HG02798 (cell line): ENCODE results near the gene TRIOBP.
"Not testable (repeated sequence)": the region's sequence is repeated elsewhere in the genome, so short reads cannot be mapped to it uniquely, and the experiment has no call there.

Experiments used
- ATAC-seq: cut with Tn5 transposase; IDR thresholded peaks from one replicate; pipeline ENCODE4 v1.9.1; 2021; ENCODE audit warnings: mild to moderate bottlenecking; ENCODE audit not compliant: unreplicated experiment, poor library complexity

Gene TRIOBP

DNA sequence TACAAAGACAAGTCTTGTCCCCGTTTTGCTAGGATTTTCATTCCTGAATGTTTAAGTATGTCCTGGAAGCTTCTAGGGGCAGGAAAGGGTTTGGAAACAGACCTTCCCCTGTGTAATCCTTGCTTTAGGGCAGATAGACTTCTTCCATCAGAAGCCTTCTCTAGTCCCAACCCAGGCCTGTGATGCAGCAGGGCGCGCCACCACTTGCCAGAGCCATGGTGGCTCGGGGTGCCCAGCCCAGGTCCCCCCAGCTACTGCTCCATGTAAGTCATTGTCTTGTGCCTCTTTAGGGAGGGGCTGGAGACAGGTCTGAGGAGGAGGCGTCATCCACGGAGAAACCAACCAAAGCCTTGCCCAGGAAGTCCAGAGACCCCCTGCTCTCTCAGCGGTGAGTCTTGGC is 6.4 kb upstream of the TRIOBP start:
- no peak for ATAC-seq

DNA sequence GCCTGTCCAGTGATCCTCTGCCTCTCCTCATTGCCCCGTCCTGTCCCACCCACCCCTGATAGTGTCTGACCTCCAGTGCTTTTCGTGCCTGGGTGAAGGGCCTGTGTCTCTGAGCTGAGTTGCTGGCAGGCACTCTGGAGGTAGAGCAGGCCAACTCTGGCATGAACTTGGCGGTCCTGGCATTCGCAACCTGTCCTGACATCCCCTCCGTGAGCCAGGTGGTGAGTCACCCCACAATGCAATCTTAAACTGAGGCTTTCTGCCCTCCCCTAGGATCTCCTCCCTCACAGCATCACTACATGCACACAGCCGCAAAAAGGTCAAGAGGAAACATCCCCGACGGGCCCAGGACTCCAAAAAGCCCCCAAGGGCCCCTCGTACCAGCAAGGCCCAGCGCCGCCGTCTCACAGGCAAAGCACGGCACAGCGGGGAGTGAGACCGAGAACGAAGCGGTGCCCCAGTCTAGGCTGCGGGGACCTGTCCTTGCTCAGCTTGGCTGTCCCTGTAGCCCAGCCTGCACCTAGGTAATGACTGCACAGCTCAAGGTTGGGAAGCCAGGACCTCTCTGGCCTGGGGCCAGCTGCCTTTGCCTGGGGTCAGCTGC is 5.8 kb upstream of the TRIOBP start:
- ATAC-seq: no peak

DNA sequence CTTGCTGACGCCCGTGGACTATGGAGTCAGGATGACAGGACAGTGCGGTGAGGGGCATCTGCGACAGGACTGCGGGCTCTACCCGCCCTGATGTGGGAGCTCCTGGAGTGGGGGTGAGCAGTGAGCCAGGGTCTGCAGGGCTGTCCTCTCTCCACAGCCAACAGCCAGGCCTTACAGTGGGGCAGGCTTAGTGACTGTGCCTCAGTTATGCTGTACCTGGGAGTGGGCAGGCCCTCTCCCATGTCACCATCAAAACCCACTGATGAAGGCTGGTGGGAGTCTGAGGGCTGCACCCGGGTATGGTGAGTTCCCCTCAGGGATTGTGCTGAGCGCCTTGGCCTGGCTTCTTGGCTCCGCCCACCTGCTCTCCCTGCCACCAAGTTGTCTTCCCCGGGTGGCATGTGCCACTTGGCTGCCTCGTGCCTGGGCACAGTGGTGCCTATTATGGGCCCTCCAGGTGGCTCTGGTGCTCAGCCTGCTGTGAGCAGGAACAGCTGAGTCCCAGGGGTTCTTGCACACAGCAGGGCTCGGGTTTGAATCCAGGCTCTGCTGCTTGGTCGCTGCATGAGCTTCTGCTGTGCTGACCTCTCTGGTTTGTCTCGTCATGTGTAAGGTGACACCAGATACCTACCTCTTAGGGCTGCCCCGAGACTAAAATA is 4.1 kb upstream of the TRIOBP start:
- no peak for ATAC-seq

DNA sequence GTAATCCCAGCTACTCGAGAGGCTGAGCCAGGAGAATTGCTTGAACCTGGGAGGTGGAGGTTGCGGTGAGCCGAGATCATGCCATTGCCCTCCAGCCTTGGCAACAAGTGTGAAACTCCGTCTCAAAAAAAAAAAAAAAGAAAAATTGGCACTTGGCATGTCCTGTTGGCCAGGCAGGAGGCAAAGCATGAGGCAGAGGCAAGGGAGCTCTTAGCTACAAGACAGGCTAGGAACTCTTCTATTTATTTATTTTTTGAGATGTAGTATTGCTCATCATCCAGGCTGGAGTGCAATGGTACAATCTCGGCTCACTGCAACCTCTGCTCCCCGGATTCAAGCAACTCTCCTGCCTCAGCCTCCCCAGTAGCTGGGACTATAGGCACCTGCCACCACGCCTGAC is 2.7 kb upstream of the TRIOBP start:
- ATAC-seq: not testable (repeated sequence)

DNA sequence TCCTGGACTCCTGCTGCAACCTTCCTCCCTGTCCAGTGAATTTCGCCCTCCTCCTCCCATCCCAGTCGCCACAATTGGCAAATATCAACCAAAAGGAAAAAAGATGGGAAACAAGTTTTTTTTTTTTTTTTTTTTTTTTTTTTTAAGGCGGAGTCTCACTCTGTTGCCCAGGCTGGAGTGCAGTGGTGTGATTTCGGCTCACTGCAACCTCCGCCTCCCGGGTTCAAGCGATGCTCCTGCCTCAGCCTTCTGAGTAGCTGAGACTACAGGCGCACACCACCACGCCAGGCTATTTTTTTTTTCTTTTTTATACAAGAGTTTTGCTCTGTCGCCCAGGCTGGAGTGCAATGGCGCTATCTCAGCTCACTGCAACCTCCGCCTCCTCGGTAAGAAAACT is 590 bp upstream of the TRIOBP start:
- ATAC-seq: not testable (repeated sequence)

DNA sequence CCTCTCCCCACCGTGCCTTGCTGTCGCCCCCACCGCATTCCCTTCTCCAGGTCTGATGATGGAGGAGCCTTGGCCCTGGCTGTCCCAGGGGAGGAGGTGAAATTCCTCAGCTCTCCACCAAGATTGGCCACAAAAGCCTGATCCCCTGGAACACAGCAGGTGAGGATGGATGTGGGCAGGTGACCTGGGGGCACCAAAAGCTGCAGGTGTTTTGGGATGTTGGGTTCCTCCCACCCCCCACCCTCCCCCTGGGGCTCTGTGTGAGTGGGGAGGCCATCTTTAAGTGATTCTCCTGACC is 639 bp downstream of the TRIOBP start:
- no peak for ATAC-seq

DNA sequence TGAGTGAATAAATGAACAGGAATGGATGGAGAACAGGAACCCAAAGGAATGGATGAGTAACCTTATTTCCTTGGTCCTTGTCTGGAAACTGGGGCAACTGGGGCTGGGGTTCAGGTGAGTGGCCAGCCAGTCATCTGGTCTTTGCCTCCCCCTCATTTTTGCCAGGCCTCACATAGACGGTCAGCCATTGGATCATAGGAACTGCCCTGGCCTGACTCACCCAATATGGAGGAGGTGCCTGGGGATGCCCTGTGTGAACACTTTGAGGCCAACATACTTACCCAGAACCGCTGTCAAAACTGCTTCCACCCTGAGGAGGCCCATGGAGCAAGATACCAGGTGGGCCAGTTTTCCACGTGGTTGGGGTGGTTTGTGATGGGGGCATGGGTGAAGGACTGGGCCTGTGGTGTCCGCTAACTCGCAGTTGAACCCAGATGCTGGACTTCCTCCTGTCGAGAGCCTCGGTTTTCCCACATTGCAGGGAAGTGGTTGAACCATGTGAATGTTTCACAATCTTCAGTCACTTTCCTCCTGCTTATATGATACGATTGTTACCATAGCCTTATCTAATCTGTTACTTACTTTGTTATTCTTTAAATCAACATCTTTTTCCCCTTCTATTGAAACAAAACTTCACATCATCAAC is 4.4 kb downstream of the TRIOBP start:
- no peak for ATAC-seq

DNA sequence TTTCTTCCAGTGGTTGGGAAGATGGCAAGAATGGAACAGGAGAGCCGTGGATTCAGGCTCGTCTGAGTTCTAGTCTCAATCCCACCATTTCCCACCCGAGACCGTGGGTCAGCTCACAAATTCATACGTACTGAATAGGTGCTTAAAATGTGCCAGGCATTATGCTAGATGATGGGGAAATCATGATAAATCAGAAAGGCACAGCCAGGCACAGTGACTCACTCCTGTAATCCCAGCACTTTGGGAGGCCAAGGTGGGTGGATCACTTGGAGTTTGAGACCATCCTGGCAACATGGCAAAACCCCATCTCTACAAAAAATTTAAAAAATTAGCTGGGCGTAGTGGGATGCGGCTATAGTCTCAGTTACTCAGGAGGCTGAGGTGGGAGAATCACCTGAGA is 7.1 kb downstream of the TRIOBP start:
- ATAC-seq: no peak

DNA sequence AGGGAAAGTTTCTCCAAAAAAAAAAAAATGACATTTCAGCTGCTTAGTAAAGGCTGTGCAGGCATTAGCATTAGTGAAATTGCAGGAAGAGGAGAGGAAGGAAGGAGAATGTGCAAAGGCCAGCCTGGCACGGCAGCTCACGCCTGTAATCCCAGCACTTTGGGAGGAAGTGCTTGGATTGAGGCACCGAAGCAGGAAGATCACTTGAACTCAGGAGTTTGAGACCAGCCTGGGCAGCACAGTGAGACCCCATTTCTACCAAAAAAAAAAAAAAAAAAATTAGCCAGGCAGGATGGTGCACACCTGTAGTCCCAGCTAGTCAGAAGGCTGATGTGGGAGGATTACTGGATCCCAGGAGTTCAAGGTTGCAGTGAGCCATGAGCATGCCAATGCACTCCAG is 7.8 kb downstream of the TRIOBP start:
- ATAC-seq: no peak

DNA sequence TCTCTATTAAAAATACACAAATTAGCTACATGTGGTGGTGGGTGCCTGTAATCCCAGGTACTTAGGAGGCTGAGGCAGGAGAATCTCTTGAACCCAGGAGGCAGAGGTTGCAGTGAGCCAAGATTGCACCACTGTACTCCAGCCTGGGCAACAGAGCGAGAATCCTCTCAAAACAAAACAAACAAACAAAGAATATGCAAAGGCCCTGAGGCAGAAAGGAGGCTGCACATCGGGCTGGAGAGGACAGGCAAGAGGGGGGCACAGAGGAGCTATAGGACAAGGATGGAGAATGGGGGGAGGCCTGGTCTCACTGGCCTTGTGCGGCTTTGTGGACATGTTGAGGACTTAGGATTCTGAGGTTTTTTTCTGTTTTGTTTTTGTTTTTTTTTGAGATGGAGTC is 8.4 kb downstream of the TRIOBP start:
- ATAC-seq: no peak

DNA sequence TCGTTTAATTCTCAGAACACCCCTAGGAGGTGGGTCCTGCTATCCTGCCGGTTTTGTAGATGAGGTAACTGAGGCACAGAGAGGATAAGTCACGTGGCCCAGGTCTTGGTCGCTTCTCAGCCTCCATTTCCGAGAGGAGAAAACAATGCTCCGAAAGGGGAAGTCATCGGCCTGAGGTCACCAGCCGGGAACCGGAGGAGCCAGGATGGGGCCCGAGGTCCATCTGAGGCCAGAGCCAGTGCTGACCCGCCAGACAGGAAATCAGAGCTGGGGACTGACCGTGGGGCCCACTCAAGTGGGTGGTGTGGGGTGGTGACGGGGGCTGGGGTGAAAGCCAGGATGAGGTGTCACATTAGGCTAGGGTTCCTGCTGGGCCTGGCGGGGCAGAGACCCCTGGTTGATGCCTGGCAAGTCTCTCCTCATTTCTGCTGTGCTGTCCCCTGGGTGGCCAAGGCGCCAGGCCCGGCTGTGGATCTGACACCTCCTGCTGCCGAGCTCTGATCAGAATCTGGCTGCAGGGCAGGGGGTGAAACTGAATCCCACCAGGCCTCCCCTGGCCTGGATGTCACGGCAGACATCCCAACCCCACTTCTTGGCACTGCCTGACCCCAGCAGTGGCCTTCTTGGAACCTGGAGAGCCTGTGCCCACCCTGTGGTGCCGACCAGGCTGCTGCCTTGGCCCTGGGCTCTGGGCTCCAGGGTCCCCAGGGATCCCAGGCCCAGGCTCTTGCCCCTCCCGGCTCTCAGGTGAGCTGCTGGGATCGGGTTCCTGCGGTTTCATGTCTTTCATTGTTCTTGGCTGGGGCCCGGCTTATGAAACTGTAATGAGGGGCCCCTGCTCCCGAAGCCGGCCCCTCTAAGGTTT is 12.0 kb downstream of the TRIOBP start:
- no peak for ATAC-seq

DNA sequence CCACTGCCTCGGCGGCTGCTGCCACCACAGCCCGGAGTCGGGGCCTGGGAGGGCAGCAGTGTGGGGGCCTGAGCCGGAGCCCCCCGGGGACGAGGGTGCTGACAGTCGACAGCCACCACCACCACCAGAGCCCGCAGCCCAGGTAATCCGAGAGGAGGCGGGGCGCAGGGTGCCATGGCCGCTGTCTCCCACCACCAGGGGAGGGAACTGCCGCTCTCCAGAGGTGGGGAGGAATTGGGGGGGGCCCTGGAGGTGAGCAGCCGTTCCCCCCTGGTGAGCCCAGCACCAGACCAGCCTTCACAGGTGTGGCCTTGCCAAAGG is 12.6 kb downstream of the TRIOBP start:
- ATAC-seq: no peak

DNA sequence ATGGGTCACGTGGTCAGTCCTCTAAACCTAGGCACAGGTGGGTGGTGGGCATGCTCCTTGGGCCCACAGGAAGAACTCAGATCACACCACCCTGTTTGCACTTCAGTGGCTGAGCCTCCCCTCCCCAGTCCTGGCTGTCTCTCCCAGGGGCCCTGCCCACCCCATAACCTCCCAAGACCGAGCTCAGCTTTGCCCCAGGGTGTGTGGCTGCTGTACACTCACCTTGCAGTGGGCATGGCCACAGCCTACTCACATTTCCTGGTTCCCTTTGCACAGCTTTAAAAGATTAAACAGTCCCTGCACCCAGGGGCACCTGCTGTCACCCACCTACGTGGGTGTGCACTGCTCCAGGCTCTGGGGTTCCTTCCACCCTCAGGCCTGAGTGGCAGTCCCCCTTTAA is 13.8 kb downstream of the TRIOBP start:
- ATAC-seq: no peak

DNA sequence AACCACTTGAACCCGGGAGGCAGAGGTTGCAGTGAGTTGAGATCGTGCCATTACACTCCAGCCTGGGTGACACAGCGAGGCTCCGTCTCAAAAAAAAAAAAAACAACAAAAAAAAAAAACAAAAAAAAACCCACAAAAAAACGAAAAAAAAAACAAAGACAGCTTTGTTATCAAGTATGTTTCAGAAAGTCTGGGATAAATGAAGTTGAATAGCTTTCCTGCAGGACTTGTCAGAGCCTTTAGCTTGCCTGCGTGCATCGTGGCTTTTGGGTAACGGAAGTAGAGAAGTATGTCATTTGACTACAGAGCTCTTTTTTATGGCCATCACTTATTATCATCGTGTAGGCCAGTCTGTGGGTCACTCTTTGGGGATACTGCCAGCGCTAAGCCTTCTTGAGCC is 14.6 kb downstream of the TRIOBP start:
- no peak for ATAC-seq

DNA sequence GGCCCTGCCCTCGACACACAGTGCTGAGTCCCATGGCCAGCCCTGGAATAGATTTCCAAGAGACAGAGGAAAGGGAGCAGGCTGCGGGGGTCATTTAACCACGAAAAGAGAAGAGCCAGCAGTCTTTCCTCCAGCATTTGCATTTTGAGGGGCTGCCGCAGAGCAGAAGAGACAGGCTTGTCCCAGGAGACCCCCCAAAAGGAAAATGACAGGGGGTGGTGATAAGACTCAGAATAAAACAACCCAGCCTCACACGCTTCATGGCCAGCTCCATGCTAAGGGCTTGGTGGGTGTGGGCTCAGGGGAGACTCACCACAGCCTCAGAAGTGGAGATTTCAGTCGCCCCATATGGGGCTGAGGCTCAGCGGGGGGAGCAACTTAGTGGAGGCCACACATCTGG is 16.9 kb downstream of the TRIOBP start:
- ATAC-seq: no peak

DNA sequence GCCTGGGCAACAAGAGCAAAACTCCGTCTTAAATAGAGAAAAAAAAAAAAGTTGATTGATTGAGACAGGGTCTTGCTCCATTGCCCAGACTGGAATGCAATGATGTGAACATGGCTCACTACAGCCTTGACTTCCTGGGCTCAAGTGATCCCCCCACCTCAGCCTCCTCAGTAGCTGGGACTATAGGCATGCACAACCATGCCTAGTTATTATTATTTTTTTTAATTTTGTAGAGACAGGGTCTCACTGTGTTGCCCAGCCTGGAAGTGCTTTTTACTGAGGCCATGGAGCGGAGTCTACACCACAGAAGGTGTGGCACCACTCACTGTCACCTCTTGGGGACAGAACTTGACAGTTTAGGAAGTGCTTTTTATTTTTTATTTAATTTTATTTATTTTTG is 17.8 kb downstream of the TRIOBP start:
- no peak for ATAC-seq

DNA sequence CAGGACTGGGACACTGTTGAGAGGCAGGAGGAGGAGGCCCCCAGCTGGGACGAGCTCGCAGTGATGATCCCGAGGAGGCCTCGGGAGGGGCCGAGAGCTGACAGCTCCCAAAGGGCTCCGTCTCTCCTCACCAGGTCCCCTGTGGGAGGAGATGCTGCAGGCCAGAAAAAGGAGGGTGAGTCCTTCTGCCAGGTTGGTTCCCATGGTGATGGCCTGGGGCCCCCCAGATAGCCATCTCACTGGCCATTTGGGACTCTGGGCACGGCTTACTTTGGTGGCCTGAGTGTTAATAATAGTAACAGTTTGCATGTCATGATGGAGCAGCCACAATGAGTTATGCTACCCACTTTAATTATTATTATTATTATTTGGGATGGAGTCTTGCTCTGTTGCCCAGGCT is 18.9 kb downstream of the TRIOBP start:
- ATAC-seq: no peak

DNA sequence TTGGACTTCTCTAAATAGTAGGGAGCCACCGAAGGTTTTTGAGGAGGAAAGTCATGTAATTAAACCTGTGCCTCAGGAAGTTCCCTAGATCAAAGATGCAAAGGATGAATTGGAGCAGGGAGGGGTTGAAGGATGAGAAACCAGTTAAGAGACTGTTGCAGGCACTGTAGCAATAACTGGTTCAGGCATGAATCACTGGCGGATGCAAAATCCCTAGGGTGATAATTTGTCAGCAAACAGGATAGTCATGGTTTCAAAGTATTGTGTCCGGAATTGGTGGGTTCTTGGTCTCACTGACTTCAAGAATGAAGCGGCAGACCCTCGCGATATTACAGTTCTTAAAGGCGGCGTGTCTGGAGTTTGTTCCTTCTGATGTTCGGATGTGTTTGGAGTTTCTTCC is 19.9 kb downstream of the TRIOBP start:
- ATAC-seq: no peak

DNA sequence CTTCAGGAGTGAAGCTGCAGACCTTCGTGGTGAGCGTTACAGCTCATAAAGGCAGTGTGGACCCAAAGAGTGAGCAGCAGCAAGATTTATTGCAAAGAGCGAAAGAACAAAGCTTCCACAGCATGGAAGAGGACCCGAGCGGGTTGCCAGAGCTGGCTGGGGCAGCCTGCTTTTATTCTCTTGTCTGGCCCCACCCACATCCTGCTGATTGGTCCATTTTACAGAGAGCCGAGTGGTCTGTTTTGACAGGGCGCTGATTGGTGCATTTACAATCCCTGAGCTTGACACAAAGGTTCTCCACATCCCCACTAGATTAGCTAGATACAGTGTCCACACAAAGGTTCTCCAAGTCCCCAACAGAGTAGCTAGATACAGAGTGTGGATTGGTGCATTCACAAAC is 20.4 kb downstream of the TRIOBP start:
- not testable (repeated sequence) for ATAC-seq

DNA sequence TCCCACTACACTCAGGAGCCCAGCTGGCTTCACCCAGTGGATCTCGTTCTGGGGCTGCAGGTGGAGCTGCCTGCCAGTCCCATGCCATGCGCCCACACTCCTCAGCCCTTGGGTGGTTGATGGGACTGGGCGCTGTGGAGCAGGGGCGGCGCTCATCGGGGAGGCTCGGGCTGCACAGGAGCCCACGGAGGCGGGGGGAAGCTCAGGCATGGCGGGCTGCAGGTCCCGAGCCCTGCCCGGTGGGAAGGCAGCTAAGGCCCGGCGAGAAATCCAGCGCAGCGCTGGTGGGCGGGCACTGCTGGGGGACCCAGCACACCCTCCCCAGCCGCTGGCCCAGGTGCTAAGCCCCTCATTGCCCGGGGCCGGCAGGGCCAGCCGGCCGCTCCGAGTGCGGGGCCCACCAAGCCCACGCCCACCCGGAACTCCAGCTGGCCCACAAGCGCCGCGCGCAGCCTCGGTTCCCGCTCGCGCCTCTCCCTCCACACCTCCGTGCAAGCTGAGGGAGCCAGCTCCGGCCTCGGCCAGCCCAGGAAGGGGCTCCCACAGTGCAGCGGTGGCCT is 21.0 kb downstream of the TRIOBP start:
- ATAC-seq: not testable (repeated sequence)

DNA sequence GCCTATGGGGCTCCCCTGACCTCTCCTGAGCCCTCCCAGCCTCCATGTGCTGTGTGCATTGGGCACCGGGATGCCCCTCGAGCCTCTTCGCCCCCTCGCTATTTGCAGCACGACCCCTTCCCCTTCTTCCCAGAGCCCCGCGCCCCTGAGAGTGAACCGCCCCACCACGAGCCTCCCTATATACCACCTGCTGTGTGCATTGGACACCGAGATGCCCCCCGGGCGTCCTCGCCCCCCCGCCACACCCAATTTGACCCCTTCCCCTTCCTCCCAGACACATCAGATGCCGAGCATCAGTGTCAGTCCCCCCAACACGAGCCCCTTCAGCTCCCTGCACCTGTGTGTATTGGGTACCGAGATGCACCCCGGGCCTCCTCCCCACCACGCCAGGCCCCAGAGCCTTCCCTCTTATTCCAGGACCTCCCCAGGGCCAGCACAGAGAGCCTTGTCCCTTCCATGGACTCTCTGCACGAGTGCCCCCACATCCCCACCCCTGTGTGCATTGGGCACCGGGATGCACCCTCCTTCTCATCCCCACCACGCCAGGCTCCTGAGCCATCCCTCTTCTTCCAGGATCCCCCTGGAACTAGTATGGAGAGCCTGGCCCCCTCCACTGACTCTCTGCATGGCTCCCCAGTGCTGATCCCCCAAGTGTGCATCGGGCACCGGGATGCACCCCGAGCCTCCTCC is 28.8 kb downstream of the TRIOBP start:
- ATAC-seq: no peak
